HepG2 (cell line): ENCODE data around the gene NRP1. TPM values are rescaled to one million over a fixed set of nuclear protein-coding genes. Genes with fewer than 3 reads are reported as not detected.

ENCODE experiments used
- HNF4G ChIP-seq, 2 experiments: sonication (generic) in 1 of 2; formaldehyde crosslinking in 1 of 2; IDR thresholded peaks; 2 replicates each; pipeline versions ENCODE4 v1.4.0 to v1.6.1; 2011 to 2020; ENCODE audit warnings: borderline replicate concordance in 2 of 2, low read depth in 2 of 2, mild to moderate bottlenecking in 2 of 2, low read length in 1 of 2, missing genetic modification reagents in 1 of 2, moderate library complexity in 1 of 2
- MAX ChIP-seq: IDR thresholded peaks from 2 replicates; pipeline ENCODE4 v1.6.1; 2012; ENCODE audit warnings: inconsistent platforms
- MYNN ChIP-seq: sonication (generic); formaldehyde crosslinking; IDR thresholded peaks from 2 replicates; pipeline ENCODE4 v1.4.0; 2020; ENCODE audit warnings: mild to moderate bottlenecking, low read depth, missing genetic modification reagents
- POLR2AphosphoS2 ChIP-seq: IDR thresholded peaks from 2 replicates; pipeline ENCODE4 v1.6.1; 2011; ENCODE audit warnings: low read depth, low read length, improper control_type of control experiment
- PREB ChIP-seq: sonication (generic); formaldehyde crosslinking; IDR thresholded peaks from 2 replicates; pipeline ENCODE4 v1.4.0; 2020; ENCODE audit warnings: missing genetic modification reagents
- SALL1 ChIP-seq: sonication (generic); formaldehyde crosslinking; IDR thresholded peaks from 2 replicates; pipeline ENCODE4 v1.8.0; 2022; ENCODE audit warnings: mild to moderate bottlenecking, missing genetic modification reagents
- XRCC5 ChIP-seq: fragments of 200-400 bp; formaldehyde crosslinking; optimal IDR thresholded peaks from 2 replicates; pipeline ENCODE3; 2017; ENCODE audit warnings: mild to moderate bottlenecking, low read length
- ZFY ChIP-seq: sonication (generic); formaldehyde crosslinking; IDR thresholded peaks from 2 replicates; pipeline ENCODE4 v1.4.0; 2020; ENCODE audit warnings: missing genetic modification reagents
- ZMYM3 ChIP-seq: sonication (generic); formaldehyde crosslinking; IDR thresholded peaks from 2 replicates; pipeline ENCODE4 v1.5.1; 2020; ENCODE audit warnings: mild to moderate bottlenecking, missing genetic modification reagents
- ZNF350 ChIP-seq: sonication (generic); formaldehyde crosslinking; IDR thresholded peaks from 2 replicates; pipeline ENCODE4 v1.4.0; 2020; ENCODE audit warnings: mild to moderate bottlenecking, low read depth, missing genetic modification reagents, borderline replicate concordance
- ZNF710 ChIP-seq: sonication (generic); formaldehyde crosslinking; IDR thresholded peaks from 2 replicates; pipeline ENCODE4 v1.5.0; 2020; ENCODE audit warnings: mild to moderate bottlenecking, missing genetic modification reagents, borderline replicate concordance
- polyA plus RNA-seq, 8 experiments: library from polyadenylated mRNA; depleted of rRNA in 3 of 8; stranded (reverse) in 7 of 8; unstranded in 1 of 8; fragments of >200 nt; fragmentation: Illumina TruSeq in 4 of 8; extraction: Trizol in 4 of 8; gene quantifications; 2 replicates each; pipeline versions ENCODE4 v1.2.1 to v1.2.3, GENCODE V29; 2011 to 2016; ENCODE audit warnings: low read depth in 4 of 8, missing spikeins in 1 of 8, mixed read lengths in 1 of 8; ENCODE audit not compliant: insufficient read depth in 1 of 8
- total RNA-seq, 5 experiments: library from RNA; depleted of rRNA; stranded (reverse); fragments of >200 nt; fragmentation: Illumina TruSeq; extraction: Trizol; gene quantifications; 2 replicates each; pipeline ENCODE4 v1.2.3, GENCODE V29; 2016; ENCODE audit warnings: low read depth in 1 of 5
- TF ChIP-seq, protein P1 (sequence below): sonication (generic); formaldehyde crosslinking; IDR thresholded peaks from 2 replicates; pipeline ENCODE4 v1.9.0; 2021; ENCODE audit warnings: mild to moderate bottlenecking, missing genetic modification reagents

NRP1 gene
- total and polyA plus RNA-seq, 2 of the 13 experiments (the other 11 are each of a cell fraction or from before 2014, with no cell fraction given) = 5.3 to 5.8 TPM

- TF ChIP-seq ZNF710 (CRISPR knock-in tag) (no peak), ZNF350 (CRISPR knock-in tag) (no peak), SALL1 (CRISPR knock-in tag) (peak; percentile 5; the same call in 1 of the 2 replicates), MYNN (CRISPR knock-in tag) (no peak), MAX (peak; percentile 47; the same call in 1 of the 2 replicates), ZFY (CRISPR knock-in tag) (0 out of 2 replicates have a peak, but pooled peaks have one; percentile 23), XRCC5 (peak; percentile 49), POLR2AphosphoS2 (no peak), HNF4G (IDR thresholded peaks at IDR 0.05; ENCODE audit: borderline replicate concordance, low read depth, low read length) (no peak), HNF4G (CRISPR knock-in tag; IDR thresholded peaks at IDR 0.05; ENCODE audit: borderline replicate concordance, low read depth) (no peak), PREB (CRISPR knock-in tag) (no peak), ZMYM3 (0 out of 2 replicates have a peak, but pooled peaks have one; percentile 20)
- TF ChIP-seq, protein P1, sequence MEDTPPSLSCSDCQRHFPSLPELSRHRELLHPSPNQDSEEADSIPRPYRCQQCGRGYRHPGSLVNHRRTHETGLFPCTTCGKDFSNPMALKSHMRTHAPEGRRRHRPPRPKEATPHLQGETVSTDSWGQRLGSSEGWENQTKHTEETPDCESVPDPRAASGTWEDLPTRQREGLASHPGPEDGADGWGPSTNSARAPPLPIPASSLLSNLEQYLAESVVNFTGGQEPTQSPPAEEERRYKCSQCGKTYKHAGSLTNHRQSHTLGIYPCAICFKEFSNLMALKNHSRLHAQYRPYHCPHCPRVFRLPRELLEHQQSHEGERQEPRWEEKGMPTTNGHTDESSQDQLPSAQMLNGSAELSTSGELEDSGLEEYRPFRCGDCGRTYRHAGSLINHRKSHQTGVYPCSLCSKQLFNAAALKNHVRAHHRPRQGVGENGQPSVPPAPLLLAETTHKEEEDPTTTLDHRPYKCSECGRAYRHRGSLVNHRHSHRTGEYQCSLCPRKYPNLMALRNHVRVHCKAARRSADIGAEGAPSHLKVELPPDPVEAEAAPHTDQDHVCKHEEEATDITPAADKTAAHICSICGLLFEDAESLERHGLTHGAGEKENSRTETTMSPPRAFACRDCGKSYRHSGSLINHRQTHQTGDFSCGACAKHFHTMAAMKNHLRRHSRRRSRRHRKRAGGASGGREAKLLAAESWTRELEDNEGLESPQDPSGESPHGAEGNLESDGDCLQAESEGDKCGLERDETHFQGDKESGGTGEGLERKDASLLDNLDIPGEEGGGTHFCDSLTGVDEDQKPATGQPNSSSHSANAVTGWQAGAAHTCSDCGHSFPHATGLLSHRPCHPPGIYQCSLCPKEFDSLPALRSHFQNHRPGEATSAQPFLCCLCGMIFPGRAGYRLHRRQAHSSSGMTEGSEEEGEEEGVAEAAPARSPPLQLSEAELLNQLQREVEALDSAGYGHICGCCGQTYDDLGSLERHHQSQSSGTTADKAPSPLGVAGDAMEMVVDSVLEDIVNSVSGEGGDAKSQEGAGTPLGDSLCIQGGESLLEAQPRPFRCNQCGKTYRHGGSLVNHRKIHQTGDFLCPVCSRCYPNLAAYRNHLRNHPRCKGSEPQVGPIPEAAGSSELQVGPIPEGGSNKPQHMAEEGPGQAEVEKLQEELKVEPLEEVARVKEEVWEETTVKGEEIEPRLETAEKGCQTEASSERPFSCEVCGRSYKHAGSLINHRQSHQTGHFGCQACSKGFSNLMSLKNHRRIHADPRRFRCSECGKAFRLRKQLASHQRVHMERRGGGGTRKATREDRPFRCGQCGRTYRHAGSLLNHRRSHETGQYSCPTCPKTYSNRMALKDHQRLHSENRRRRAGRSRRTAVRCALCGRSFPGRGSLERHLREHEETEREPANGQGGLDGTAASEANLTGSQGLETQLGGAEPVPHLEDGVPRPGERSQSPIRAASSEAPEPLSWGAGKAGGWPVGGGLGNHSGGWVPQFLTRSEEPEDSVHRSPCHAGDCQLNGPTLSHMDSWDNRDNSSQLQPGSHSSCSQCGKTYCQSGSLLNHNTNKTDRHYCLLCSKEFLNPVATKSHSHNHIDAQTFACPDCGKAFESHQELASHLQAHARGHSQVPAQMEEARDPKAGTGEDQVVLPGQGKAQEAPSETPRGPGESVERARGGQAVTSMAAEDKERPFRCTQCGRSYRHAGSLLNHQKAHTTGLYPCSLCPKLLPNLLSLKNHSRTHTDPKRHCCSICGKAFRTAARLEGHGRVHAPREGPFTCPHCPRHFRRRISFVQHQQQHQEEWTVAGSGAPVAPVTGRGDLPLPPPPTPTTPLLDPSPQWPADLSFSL (CRISPR knock-in tag) = no peak
Observed at GRCh38 chr10:33146189-33147012, 188.1 kb downstream of the NRP1 start (continued).
